Measurements from ENCODE around the gene RGS6. TPM values are rescaled to one million over a fixed set of nuclear protein-coding genes. Genes with fewer than 3 reads are reported as not detected.

The RGS6 gene
- total and polyA plus RNA-seq, 2 of the 4 experiments (the other 2 are of a cell fraction): not detected

- no peak overlapping the region for H2BK120ac ChIP-seq (ENCODE audit: low read depth, low read length)
- CTCF ChIA-PET: no interaction called here
- H3K23ac ChIP-seq (ENCODE audit: low read depth, low read length): no peak overlapping the region
- H4K8ac ChIP-seq (ENCODE audit: low read depth in 2 of 2, low read length in 2 of 2): no peak overlapping the region
- H3K27ac ChIP-seq (ENCODE audit: insufficient read depth, low read length): no peak overlapping the region
- H3K36me3 ChIP-seq (ENCODE audit: control insufficient read depth, insufficient read depth, low read length): no peaks in the 10 kb centered on the region
- no peaks in the 10 kb centered on the region for H3K79me1 ChIP-seq (ENCODE audit: low read depth in 1 of 2, low read length in 2 of 2)
- H3K18ac ChIP-seq (ENCODE audit: low read depth, low read length): no peak overlapping the region
- no peak overlapping the region for H3K4ac ChIP-seq (ENCODE audit: low read depth, low read length)
- no peaks in the 10 kb centered on the region for H3K9me3 ChIP-seq (ENCODE audit: control insufficient read depth, insufficient read depth, low read length)
- H2BK5ac ChIP-seq (ENCODE audit: low read depth, low read length, poor library complexity, severe bottlenecking): no peak overlapping the region
- no peak overlapping the region for H2AFZ ChIP-seq (replicated peaks; ENCODE audit: low read length, poor library complexity)
- H4K91ac ChIP-seq (ENCODE audit: insufficient read depth, low read depth, low read length): no peak overlapping the region
- no peak overlapping the region for H3K14ac ChIP-seq (replicated peaks; ENCODE audit: low read depth, low read length)
- H3K4me1 ChIP-seq (ENCODE audit: control insufficient read depth, insufficient read depth, low read length): no peaks in the 10 kb centered on the region
- no TSS peak for BruUV-seq (replicated peaks)
- H2BK15ac ChIP-seq (ENCODE audit: low read depth, low read length): no peak overlapping the region
- H3K9me1 ChIP-seq (ENCODE audit: insufficient read depth, low read length): no peaks in the 10 kb centered on the region
- no peak overlapping the region for H4K5ac ChIP-seq (ENCODE audit: low read depth, low read length)
- H2BK20ac ChIP-seq (ENCODE audit: low read depth, low read length): no peak overlapping the region
- no peak for ATAC-seq (ENCODE audit: low read depth)
- no peak for TF ChIP-seq POLR2A (IDR thresholded peaks at IDR 0.05; ENCODE audit: low read depth, low read length)
- no peak for TF ChIP-seq CTCF (conservative IDR thresholded peaks at IDR 0.05; ENCODE audit: low read depth, low read length)
- no peak for TF ChIP-seq RFX5 (IDR thresholded peaks at IDR 0.05; ENCODE audit: low read depth, low read length)
- TF ChIP-seq ELK1 (IDR thresholded peaks at IDR 0.05; ENCODE audit: borderline replicate concordance, low read depth, low read length): no peak
- TF ChIP-seq USF2 (IDR thresholded peaks at IDR 0.05; ENCODE audit: low read depth, low read length): no peak
- no peak overlapping the region for H3K9ac ChIP-seq (ENCODE audit: low read depth, low read length)
- H2AK5ac ChIP-seq (ENCODE audit: low read depth, low read length): no peak overlapping the region
- WGBS, 2 experiments (ENCODE audit: extremely low coverage in 2 of 2, insufficient read length in 1 of 2): 40% methylated on average over 1 of the region's 11 CpGs; no CpG with 5 or more reads in 1 of the 2 experiments
- in situ Hi-C loops (cut with MboI; ENCODE audit: low sequenced_read_pairs) (no loop called here), intact Hi-C loops (cut with micrococcal nuclease) (no loop called here), dilution Hi-C loops (cut with HindIII; ENCODE audit: low sequenced_read_pairs, unreplicated experiment) (no loop called here)
- no peak overlapping the region for H2AK9ac ChIP-seq (replicated peaks; ENCODE audit: low read depth, low read length, poor library complexity)
- H3K27me3 ChIP-seq (ENCODE audit: control insufficient read depth, insufficient read depth, low read length): no peaks in the 10 kb centered on the region
- no peak overlapping the region for H3K4me2 ChIP-seq (ENCODE audit: low read depth, low read length)
- no peak for DNase-seq
- H4K20me1 ChIP-seq (ENCODE audit: insufficient read depth, low read length): no peaks in the 10 kb centered on the region
- H3K4me3 ChIP-seq (ENCODE audit: insufficient read depth, low read depth, low read length): no peak overlapping the region
- H3K56ac ChIP-seq (ENCODE audit: extremely low read depth, insufficient read depth, low read length): no peak overlapping the region
- POLR2A ChIA-PET (ENCODE audit: unreplicated experiment): no interaction called here
These were observed 196.4 kb downstream of the RGS6 start for GRCh38 chr14:72128629-72129028.
